HG03060 (cell line): ENCODE data around the gene PCP2.
"Not testable (repeated sequence)": the region's sequence is repeated elsewhere in the genome, so short reads cannot be mapped to it uniquely, and the experiment has no call there.

ENCODE experiments used
- ATAC-seq: cut with Tn5 transposase; IDR thresholded peaks from one replicate; pipeline ENCODE4 v1.9.1; 2021; ENCODE audit warnings: low read depth, moderate number of reproducible peaks; ENCODE audit not compliant: unreplicated experiment

PCP2 gene

GRCh38 chr19:7662657-7663056 lies 29.1 kb upstream of the PCP2 start:
- no peak for ATAC-seq

GRCh38 chr19:7661744-7662538 lies 28.4 kb upstream of the PCP2 start:
- ATAC-seq: no peak

DNA sequence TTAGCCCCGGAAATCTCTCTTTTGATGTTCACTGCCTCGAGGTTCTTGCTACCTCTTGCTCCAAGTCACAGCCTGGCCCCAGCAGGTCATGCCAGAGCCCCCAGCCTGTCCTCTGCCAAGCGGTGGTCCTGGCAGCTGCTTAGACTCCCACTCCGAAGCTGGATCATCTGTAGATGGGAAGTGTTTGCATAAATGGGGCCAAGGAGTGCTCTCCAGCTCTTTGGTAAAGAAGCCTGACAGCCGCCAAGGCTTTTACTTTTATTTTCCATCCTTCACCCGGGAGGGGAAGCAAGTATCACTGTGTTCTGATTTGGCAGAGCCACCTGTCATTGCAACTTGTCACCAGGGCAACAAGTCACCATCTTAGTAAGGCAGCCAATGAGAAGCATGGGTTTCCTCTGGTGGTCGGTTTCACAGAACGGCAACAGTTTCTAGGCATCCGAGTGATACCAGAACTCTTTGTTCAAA lies 24.7 kb upstream of the PCP2 start:
- ATAC-seq: no peak

GRCh38 chr19:7657131-7657751 lies 23.7 kb upstream of the PCP2 start:
- no peak for ATAC-seq

DNA sequence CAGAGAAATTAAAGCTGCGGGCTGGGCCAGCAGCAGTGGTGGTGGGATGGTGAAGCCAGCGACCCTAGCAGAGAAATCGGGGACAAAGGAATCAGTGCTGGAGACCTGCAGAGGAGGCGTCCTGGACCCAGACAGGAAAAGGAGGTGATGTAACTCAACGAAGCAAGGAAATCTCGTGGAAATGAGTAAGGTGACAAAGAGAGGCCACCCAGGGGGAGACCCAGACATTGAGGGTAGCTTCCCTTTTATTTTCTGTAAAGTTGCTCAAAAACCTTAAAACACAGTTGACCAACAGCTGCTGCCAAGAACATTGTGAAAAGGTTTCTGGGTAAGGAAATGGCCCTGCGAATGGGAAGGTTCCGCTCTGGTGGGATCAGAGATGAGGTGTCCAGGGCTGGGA lies 22.1 kb upstream of the PCP2 start:
- ATAC-seq: no peak

DNA sequence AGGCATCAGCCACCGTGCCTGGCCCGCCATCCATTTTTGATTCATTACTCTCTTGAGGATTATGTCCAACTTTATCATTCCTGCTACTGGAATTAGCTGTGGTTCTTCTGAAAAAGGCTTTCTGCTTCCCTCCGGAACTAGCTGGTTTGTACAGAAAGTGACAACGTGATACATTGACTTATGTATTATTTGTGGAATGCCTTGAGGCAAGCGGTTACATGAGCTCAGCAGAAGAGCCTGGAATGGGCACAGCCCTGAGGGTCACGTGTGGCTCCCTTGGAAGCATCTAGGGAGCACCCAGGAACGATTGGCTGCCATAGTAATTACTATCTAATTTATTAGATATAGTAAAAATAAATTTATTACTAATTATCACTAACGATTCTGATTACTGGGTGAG lies 20.9 kb upstream of the PCP2 start:
- ATAC-seq: no peak

- no peak for ATAC-seq
Observed at GRCh38 chr19:7652061-7652641, 18.6 kb upstream of the PCP2 start.

- ATAC-seq: no peak
Observed at GRCh38 chr19:7650148-7650547, 16.6 kb upstream of the PCP2 start.

GRCh38 chr19:7648265-7649014 lies 14.9 kb upstream of the PCP2 start:
- no peak for ATAC-seq

DNA sequence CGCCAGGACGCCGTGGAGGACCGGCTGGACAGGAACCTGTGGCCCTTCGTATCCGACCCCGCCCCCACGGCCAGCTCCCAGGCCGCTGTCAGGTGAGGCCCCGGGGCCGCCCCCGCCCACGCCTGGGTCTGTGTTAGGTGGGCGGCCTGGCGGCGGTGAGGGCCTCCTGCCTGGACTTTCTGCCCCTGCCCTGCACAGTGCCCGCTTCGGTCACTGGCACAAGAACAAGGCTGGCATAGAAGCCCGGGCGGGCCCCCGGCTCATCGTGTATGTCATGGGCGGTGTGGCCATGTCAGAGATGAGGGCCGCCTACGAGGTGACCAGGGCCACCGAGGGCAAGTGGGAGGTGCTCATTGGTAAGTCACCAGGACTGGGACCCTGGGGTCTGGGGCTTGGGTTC lies 13.6 kb upstream of the PCP2 start:
- no peak for ATAC-seq

- no peak for ATAC-seq
Observed at GRCh38 chr19:7646426-7646700, 12.8 kb upstream of the PCP2 start.

GRCh38 chr19:7645656-7646425 lies 12.3 kb upstream of the PCP2 start:
- no peak for ATAC-seq

GRCh38 chr19:7645163-7645562 lies 11.6 kb upstream of the PCP2 start:
- ATAC-seq: no peak

DNA sequence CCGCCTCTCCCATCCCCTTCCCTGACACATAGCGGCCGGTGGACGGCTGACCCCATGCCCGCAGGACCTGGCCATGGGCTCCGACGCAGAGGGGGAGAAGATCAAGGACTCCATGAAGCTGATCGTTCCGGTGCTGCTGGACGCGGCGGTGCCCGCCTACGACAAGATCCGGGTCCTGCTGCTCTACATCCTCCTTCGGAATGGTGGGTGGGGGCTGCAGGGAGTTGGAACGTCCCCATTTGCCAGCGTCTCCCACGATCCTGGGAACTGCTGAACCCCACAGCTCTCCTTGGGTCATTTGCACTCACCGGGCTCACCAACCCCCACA lies 11.0 kb upstream of the PCP2 start:
- ATAC-seq: no peak

DNA sequence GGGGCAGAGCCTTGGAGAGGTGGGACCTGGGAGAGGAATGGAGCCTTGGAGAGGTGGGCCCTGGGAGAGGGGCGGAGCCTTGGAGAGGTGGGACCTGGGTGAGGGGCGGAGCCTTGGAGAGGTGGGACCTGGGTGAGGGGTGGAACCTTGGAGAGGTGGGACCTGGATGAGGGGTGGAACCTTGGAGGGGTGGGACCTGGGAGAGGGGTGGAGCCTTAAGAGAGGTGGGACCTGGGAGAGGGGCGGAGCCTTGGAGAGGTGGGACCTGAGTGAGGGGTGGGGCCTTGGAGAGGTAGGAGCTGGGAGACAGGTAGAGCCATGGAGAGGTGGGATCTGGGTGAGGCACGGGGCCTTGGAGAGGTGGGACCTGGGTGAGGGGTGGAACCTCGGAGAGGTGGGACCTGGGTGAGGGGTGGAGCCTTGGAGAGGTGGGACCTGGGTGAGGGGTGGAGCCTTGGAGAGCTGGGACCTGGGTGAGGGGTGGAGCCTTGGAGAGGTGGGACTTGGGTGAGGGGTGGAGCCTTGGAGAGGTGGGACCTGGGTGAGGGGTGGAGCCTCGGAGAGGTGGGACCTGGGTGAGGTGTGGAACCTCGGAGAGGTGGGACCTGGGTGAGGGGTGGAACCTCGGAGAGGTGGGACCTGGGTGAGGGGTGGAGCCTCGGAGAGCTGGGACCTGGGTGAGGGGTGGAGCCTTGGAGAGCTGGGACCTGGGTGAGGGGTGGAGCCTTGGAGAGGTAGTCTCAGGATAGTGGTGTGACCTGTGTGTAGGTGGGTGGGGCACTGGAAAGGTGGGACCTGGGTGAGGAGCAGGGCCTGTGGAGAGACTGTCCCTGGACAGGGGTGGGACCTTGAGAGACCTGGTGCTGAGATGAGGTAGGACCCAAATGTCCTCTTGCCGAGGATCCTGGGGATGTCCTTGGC lies 10.4 kb upstream of the PCP2 start:
- ATAC-seq: not testable (repeated sequence)

GRCh38 chr19:7643031-7643415 lies 9.5 kb upstream of the PCP2 start:
- no peak for ATAC-seq

GRCh38 chr19:7642295-7643030 lies 8.9 kb upstream of the PCP2 start:
- no peak for ATAC-seq

DNA sequence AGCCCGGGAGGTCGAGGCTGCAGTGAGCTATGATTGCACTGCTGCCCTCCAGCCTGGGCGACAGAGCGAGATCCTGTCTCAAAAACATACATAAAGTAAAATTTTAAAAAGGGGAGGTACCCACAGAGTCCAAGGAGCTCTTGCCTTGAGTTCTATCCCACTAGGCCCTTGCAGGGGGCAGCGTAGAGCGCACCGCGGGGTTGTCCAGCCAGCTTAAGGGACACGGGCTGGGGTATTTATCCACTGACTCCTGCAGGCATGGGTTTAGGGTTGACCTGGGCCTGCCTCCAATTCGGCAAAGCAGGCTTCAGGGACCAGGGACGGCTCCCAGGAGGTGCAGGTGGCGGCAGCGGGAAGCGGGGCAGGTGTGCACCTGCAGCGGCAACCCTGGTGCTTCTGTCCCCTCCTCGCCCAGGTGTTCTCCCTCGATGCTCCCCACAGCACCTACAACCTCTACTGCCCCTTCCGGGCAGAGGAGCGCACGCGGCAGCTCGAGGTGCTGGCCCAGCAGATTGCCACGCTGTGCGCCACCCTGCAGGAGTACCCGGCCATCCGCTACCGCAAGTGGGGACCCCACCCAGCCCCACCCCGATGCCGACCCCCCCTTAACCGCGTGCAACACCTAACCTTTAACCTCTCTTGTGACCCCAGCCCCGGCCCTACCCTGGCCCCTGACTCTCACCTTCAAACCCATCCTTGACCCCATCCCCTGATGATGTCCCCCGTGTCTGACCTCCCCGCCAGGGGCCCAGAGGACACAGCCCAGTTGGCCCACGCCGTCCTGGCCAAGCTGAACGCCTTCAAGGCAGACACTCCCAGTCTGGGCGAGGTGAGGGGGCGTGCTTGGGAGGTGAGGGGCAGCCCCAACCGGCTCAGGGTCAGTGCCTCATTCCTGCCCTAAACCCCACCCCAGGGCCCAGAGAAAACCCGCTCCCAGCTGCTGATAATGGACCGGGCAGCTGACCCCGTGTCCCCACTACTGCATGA lies 8.1 kb upstream of the PCP2 start:
- no peak for ATAC-seq
